Measurements from ENCODE around the gene FGF4.

The FGF4 gene

GRCh38 chr11:69734841-69735240 is 40.3 kb downstream of the FGF4 start:
- H3K4me3 ChIP-seq (ENCODE audit: low read length): no peak overlapping the region
- DNase-seq (ENCODE audit: low read depth, low spot score): no peak

- H3K4me3 ChIP-seq (ENCODE audit: low read length): no peak overlapping the region
- no peak for DNase-seq (ENCODE audit: low read depth, low spot score)
These were observed 40.8 kb downstream of the FGF4 start for GRCh38 chr11:69734367-69734766.

GRCh38 chr11:69732910-69733309 is 42.2 kb downstream of the FGF4 start:
- no peak overlapping the region for H3K4me3 ChIP-seq (ENCODE audit: low read length)
- DNase-seq (ENCODE audit: low read depth, low spot score): no peak

- DNase-seq (ENCODE audit: low read depth, low spot score): no peak
- no peak overlapping the region for H3K4me3 ChIP-seq (ENCODE audit: low read length)
These were observed 44.0 kb downstream of the FGF4 start for GRCh38 chr11:69731110-69731509.

GRCh38 chr11:69730500-69730899 is 44.6 kb downstream of the FGF4 start:
- H3K4me3 ChIP-seq (ENCODE audit: low read length): no peak overlapping the region
- no peak for DNase-seq (ENCODE audit: low read depth, low spot score)

- no peak for DNase-seq (ENCODE audit: low read depth, low spot score)
- H3K4me3 ChIP-seq (ENCODE audit: low read length): no peak overlapping the region
These were observed 45.9 kb downstream of the FGF4 start for GRCh38 chr11:69729252-69729651.

- DNase-seq (ENCODE audit: low read depth, low spot score): no peak
- no peak overlapping the region for H3K4me3 ChIP-seq (ENCODE audit: low read length)
These were observed 47.9 kb downstream of the FGF4 start for GRCh38 chr11:69727266-69727665.

- H3K4me3 ChIP-seq (ENCODE audit: low read length): no peak overlapping the region
- DNase-seq (ENCODE audit: low read depth, low spot score): peak; percentile 54
These were observed 48.7 kb downstream of the FGF4 start for GRCh38 chr11:69726481-69726880.

GRCh38 chr11:69726019-69726418 is 49.1 kb downstream of the FGF4 start:
- no peak for DNase-seq (ENCODE audit: low read depth, low spot score)
- H3K4me3 ChIP-seq (ENCODE audit: low read length): no peak overlapping the region

- no peak overlapping the region for H3K4me3 ChIP-seq (ENCODE audit: low read length)
- DNase-seq (ENCODE audit: low read depth, low spot score): no peak
These were observed 53.4 kb downstream of the FGF4 start for GRCh38 chr11:69721745-69722144.

GRCh38 chr11:69721106-69721505 is 54.0 kb downstream of the FGF4 start:
- no peak overlapping the region for H3K4me3 ChIP-seq (ENCODE audit: low read length)
- DNase-seq (ENCODE audit: low read depth, low spot score): no peak

All from Jurkat, Clone E6-1 (cell line).